Psoas muscle (tissue), 8 donors: ENCODE results near the gene TRIL. TPM values are rescaled to one million over a fixed set of nuclear protein-coding genes. Genes with fewer than 3 reads are reported as not detected.

Experiments
- ATAC-seq, 4 donors: fragments of 200-7000 bp; cut with Tn5 transposase; one replicate each; pipeline ENCODE4 v1.9.1; 2020; ENCODE audit warnings: moderate library complexity in 3 of 4, mild to moderate bottlenecking in 2 of 4
- DNase-seq, 2 donors: peaks; one replicate each; pipeline ENCODE4 v3.0.0-alpha.2; 2020
- H3K27ac ChIP-seq: fragments of 200-600 bp; one replicate; pipeline ENCODE4 v1.8.0; 2022
- H3K27me3 ChIP-seq, 3 donors: fragments of 200-600 bp in 1 of 3; one replicate each; pipeline versions ENCODE4 v1.6.1 to v1.8.0; 2013 to 2022; ENCODE audit warnings: low read length in 2 of 3, mild to moderate bottlenecking in 2 of 3, moderate library complexity in 1 of 3; ENCODE audit not compliant: insufficient read depth in 3 of 3
- H3K36me3 ChIP-seq, 2 donors: fragments of 200-600 bp in 1 of 2; one replicate each; pipeline versions ENCODE4 v1.6.1 to v1.8.0; 2013 to 2022; ENCODE audit warnings: low read depth in 1 of 2, mild to moderate bottlenecking in 1 of 2, moderate library complexity in 1 of 2; ENCODE audit not compliant: insufficient read depth in 1 of 2
- H3K4me1 ChIP-seq: fragments of 200-600 bp; one replicate; pipeline ENCODE4 v1.8.0; 2022
- H3K4me3 ChIP-seq: fragments of 200-600 bp; one replicate; pipeline ENCODE4 v1.8.0; 2022; ENCODE audit warnings: mild to moderate bottlenecking
- H3K9me3 ChIP-seq: fragments of 200-600 bp; one replicate; pipeline ENCODE4 v1.8.0; 2022
- WGBS, 3 donors: extraction: QIAGEN DNeasy Blood & Tissue Kit; methylation state at CpG; one replicate each; pipeline versions ENCODE4 v1.1.6 to v1.1.7; 2013; 5-methylcytosine and 5-hydroxymethylcytosine counted together
- intact Hi-C, 2 donors: fragments of 100-400 bp; cut with DNase I; formaldehyde crosslinking; loops; one replicate each; pipeline versions ENCODE4 v1.11.0 to v1.14.2; 2022
- polyA plus RNA-seq, 3 donors: library from polyadenylated mRNA; stranded (reverse); fragments of 200-250 nt; gene quantifications; one replicate each; pipeline ENCODE4 v1.2.3, GENCODE V29; 2013
- total RNA-seq, 4 donors: library from RNA; stranded (reverse); fragmentation: NEBNext Ultra II Directional in 2 of 4; extraction: Animal tissue kit (Norgen Biotek cat#: 25700) in 2 of 4; gene quantifications; one replicate each; pipeline versions ENCODE4 v1.2.1 to v1.2.4, GENCODE V29; 2021 to 2023
- TF ChIP-seq, protein P1 (sequence below): fragments of 200-600 bp; IDR thresholded peaks from one replicate; pipeline ENCODE4 v1.8.0; 2022; ENCODE audit warnings: antibody characterized with exemption
- donor health status: healthy with polysubstance abuse.
- donor health status: DM: no; HTN: no; CAD: no; lungs with moderate emphysema.
- donor health status: Bipolar disorder and iron deficiency.
- donor health status: healthy.
- donor health status: DM: yes; HTN: yes; CAD: no.
- donor health status: DM: no; HTN: no; CAD: no.
- donor health status: DM: no; HTN: no; CAD: no.
- donor health status: DM: yes; HTN: yes; CAD: no.

Gene TRIL
- total and polyA plus RNA-seq, 7 donors, result 0.38 to 3.2 (median 0.62) TPM

DNA sequence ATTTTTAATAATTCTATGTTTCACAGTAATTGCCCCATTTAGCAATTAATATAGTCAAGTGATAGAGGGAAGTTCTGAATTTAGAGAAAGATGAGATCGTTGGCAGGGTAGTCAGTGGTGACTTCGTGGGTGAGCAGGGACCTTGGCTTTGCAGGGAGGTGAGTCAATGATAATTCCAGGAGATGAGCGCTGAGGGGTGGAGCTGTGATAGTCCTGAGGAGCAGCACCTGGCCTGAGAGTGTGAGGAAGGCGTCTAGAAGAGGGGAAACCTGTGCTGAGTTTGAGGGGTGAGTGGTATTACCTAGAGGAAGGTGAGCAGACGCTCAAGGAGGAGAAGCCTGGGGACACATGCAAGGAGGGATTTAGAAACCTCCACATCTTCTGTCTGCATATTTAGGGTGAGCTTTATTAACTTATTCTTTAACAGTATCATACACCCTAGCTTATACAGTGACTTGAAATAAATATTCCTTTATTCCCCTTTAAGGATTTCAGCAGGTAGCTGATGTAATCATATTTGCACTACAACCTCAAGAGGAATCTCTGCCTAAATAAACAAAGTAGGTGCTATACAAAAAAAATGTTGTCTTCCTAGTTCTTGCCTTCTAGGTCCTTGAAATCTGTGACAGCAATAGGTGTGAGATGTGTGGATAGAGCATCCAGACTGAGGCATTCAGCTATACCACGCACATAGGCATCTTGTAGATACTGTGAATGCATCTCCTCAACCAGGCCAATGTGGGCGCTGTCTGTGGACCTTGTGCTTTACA, 2.1 kb upstream of the TRIL start:
- 87 to 92% (median 91%) methylated on average over 7 of the region's 7 CpGs for WGBS, 3 donors
- Histone ChIP-seq H3K27me3 (peaks cover 0 to 21% (median 5%) of the 10 kb centered on the region in 3 donors), H3K9me3 (no peaks in the 10 kb centered on the region), H3K4me1 (peaks cover 16% of the 10 kb centered on the region), H3K36me3 (no peaks in the 10 kb centered on the region), H3K27ac (no peak overlapping the region), H3K4me3 (no peak overlapping the region)
- intact Hi-C loops, result no loop called here
- TF ChIP-seq, protein P1, sequence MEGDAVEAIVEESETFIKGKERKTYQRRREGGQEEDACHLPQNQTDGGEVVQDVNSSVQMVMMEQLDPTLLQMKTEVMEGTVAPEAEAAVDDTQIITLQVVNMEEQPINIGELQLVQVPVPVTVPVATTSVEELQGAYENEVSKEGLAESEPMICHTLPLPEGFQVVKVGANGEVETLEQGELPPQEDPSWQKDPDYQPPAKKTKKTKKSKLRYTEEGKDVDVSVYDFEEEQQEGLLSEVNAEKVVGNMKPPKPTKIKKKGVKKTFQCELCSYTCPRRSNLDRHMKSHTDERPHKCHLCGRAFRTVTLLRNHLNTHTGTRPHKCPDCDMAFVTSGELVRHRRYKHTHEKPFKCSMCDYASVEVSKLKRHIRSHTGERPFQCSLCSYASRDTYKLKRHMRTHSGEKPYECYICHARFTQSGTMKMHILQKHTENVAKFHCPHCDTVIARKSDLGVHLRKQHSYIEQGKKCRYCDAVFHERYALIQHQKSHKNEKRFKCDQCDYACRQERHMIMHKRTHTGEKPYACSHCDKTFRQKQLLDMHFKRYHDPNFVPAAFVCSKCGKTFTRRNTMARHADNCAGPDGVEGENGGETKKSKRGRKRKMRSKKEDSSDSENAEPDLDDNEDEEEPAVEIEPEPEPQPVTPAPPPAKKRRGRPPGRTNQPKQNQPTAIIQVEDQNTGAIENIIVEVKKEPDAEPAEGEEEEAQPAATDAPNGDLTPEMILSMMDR, result no peak
- DNase-seq (no peak), ATAC-seq (no peak)

GRCh38 chr7:28958980-28959347, 834 bp upstream of the TRIL start:
- no peak for ATAC-seq
- Histone ChIP-seq H3K27ac (peak overlapping the region; percentile 41), H3K4me3 (peak overlapping the region; percentile 78), H3K4me1 (peaks cover 16% of the 10 kb centered on the region), H3K36me3 (no peaks in the 10 kb centered on the region), H3K27me3 (peaks cover 0 to 21% (median 5%) of the 10 kb centered on the region in 3 donors), H3K9me3 (no peaks in the 10 kb centered on the region)
- no peak for DNase-seq
- WGBS, 3 donors, result 54 to 60% (median 56%) methylated on average over 6 of the region's 6 CpGs
- TF ChIP-seq, protein P1, result no peak
- intact Hi-C loops, result loop anchor here in 1 of 2 donors (10.0 kb wide), 1 partner anchor 146 kb away; no protein-coding TSS in a partner anchor

- ATAC-seq (peak in 2 of 4 donors; percentile 9 to 19), DNase-seq (no peak)
- intact Hi-C loops, result loop anchor here (2.0 to 10.0 kb wide), 2 partner anchors 31 to 147 kb away; no protein-coding TSS in a partner anchor
- 1 to 5% (median 2%) methylated on average over 25 to 47 of the region's 47 CpGs for WGBS, 3 donors
- Histone ChIP-seq H3K9me3 (no peaks in the 10 kb centered on the region), H3K36me3 (no peaks in the 10 kb centered on the region), H3K4me1 (peaks cover 16% of the 10 kb centered on the region), H3K27me3 (peaks cover 0 to 21% (median 5%) of the 10 kb centered on the region in 3 donors), H3K4me3 (peak overlapping the region; percentile 78), H3K27ac (peak overlapping the region; percentile 41)
- TF ChIP-seq, protein P1, result no peak
These were observed 337 bp downstream of the TRIL start for GRCh38 chr7:28957751-28958234.

DNA sequence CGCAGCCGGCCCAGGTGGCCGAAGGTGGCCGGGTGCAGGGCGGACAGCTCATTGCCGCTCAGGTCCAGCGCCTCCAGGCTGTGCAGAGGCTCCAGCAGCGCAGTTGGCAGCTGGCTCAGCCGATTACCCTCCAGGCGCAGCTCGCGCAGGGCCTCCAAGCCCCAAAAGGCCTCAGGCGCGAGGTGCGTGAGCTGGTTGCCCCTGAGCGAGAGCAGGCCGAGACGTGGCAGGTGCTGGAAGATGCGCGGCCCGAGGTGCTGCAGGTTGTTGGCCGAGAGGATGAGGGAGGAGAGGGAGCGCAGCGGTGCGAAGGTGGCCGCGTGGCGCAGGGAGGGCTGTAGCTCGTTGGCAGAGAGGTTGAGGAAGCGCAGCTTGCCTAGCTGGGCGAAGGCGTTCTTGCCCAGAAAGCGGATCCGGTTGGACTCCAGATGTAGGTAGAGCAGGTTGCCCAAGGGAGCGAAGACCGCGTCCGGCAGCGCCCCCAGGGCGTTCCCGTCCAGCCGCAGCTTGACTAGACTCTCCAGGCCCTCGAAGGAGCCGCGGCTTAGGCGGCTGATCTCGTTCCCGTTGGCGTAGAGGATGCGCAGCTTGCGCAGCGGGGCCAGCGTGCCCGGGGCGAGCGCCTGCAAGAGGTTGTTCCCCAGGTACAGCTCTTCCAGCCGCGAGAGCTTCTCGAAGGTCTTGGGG, 923 bp downstream of the TRIL start:
- TF ChIP-seq, protein P1, result no peak
- Histone ChIP-seq H3K9me3 (no peaks in the 10 kb centered on the region), H3K4me3 (peak overlapping the region; percentile 78), H3K27ac (no peak overlapping the region), H3K36me3 (no peaks in the 10 kb centered on the region), H3K27me3 (peaks cover 0 to 21% (median 5%) of the 10 kb centered on the region in 3 donors), H3K4me1 (peaks cover 16% of the 10 kb centered on the region)
- WGBS, 3 donors, result 3 to 4% (median 4%) methylated on average over 54 to 59 of the region's 59 CpGs
- intact Hi-C loops, result loop anchor here (2.0 to 10.0 kb wide), 2 partner anchors 30 to 148 kb away; no protein-coding TSS in a partner anchor
- DNase-seq (peak; percentile 36 to 64), ATAC-seq (peak; percentile 20 to 40 (median 27))
